RWPE1 (cell line): ENCODE measurements around the gene PLD5.

Experiments used
- CTCF ChIA-PET: fragments of 350-600 bp; sonication (Branson Sonifier 250); formaldehyde crosslinking; extraction: SDS; loops from one replicate; lab custom pipeline; 2021; lab: Yijun Ruan, JAX
- POLR2A ChIA-PET: fragments of 400-600 bp; formaldehyde crosslinking; extraction: SDS; loops from one replicate; lab custom pipeline; 2020; ENCODE audit warnings: antibody characterized with exemption; ENCODE audit not compliant: low non-redundant PET; lab: Yijun Ruan, JAX
- DNase-seq: peaks from one replicate; pipeline ENCODE4 v3.0.0; 2012; ENCODE audit warnings: low spot score
- H3K27ac ChIP-seq: fragments of 450-650 bp; 2 replicates; pipeline ENCODE4 v1.5.1; 2017
- CTCF ChIP-seq: fragments of 450-650 bp; conservative IDR thresholded peaks from 2 replicates; pipeline ENCODE4 v1.5.1; 2017; ENCODE audit warnings: low read depth, mild to moderate bottlenecking

PLD5 gene

DNA sequence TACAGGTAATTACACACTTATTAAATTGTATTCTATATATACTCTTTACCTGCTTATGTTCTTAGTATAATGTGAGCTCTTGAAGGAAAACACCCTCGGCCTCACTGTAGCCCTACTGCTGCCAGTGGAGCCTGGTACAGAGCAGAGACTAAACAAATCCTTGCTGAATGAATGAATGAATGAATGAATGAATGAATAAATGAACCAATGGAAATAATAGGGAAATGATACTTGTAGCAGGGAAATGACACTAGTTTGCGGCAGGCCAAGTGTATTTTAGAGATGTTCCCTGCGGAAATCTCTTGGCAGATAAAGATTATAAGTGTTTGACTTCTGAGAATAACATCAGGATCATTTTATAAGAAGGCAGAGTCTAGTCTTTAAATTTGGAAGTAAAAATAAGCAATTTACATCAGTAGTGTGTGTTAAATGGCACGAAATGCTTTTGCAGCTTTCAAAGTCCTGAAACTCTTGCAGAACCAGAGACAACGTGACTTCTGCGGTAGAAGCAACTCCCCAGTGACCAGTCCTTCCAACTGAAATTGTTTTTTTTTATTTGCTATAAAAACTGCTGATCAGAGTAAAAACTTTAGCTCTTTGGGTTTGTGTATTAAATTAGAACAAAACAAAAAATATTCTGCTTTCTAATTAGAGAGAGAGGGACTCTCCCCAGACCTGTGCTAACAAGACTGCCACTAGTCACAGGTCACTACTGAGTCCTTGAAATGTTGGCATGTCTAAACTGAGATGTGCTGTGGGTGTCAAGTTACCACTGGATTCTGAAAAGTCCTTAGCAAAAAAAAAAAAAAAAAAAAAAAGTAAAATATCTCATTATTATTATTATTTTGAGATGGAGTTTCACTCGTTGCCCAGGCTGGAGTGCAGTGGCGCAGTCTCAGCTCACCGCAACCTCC is 326.3 kb downstream of the PLD5 start:
- CTCF ChIA-PET: interaction anchor here (0.6 to 0.7 kb wide), 2 partner anchors 700 to 1597 kb away, joined by 3 read pairs; no protein-coding TSS in a partner anchor
- POLR2A ChIA-PET: no interaction called here
- H3K27ac ChIP-seq: no peak overlapping the region
- TF ChIP-seq CTCF: no peak
- no peak for DNase-seq

- CTCF ChIA-PET: no interaction called here
- POLR2A ChIA-PET: no interaction called here
- no peak for DNase-seq
- no peak overlapping the region for H3K27ac ChIP-seq
- TF ChIP-seq CTCF: no peak
Observed at GRCh38 chr1:242196914-242197313, 327.6 kb downstream of the PLD5 start.

GRCh38 chr1:242196101-242196500 is 328.4 kb downstream of the PLD5 start:
- DNase-seq: peak; percentile 45
- ChIA-PET CTCF (no interaction called here), POLR2A (no interaction called here)
- no peak overlapping the region for H3K27ac ChIP-seq
- no peak for TF ChIP-seq CTCF

DNA sequence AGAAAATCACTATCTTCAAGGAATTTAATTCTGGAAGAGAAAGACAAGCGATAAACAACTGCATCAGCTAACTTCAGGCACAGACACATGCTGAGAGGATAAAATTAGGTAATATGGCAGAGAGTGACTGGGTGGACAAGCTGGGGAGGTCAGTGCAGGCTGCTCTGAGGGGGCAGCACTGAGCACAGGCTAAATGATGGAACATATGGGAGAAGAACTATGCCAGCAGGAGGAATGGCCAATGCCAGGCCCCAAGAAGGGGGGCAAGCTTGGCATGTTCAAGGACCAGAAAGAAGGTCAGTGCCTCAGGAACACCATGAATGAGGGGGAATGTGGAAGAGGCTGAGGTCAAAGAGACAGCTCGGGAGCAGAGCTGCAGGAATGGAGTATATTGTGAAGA is 334.9 kb downstream of the PLD5 start:
- DNase-seq: no peak
- no peak for TF ChIP-seq CTCF
- ChIA-PET CTCF (interaction anchor here (0.6 kb wide), 2 partner anchors 82 to 126 kb away, joined by 3 read pairs; no protein-coding TSS in a partner anchor), POLR2A (no interaction called here)
- no peak overlapping the region for H3K27ac ChIP-seq

DNA sequence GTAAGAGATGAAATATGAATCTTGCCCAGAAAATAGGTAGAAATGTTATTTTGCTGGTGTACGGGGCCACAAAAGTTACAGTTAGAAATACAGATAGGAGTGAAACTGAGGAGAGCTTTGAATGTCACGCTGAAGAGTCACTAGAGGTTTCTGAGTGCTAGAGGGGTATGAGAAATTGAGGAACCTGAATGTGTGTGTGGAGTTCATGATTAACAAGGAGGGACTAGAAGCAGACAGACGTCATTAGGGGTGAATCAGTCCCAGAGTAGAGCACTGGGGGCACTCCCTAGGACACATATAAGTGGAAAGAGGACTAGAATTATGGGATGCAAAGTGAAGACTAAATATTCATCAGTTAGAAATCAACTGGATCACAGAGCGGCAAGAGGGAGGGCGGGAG is 336.7 kb downstream of the PLD5 start:
- no peak for DNase-seq
- no peak for TF ChIP-seq CTCF
- POLR2A ChIA-PET: no interaction called here
- CTCF ChIA-PET: no interaction called here
- H3K27ac ChIP-seq: no peak overlapping the region

- H3K27ac ChIP-seq: no peak overlapping the region
- ChIA-PET POLR2A (no interaction called here), CTCF (no interaction called here)
- TF ChIP-seq CTCF: no peak
- DNase-seq: no peak
Observed at GRCh38 chr1:242187171-242187570, 337.3 kb downstream of the PLD5 start.
